Endodermal cell (in vitro differentiated cells): ENCODE data around the gene IGF2R. TPM values are rescaled to one million over a fixed set of nuclear protein-coding genes. Genes with fewer than 3 reads are reported as not detected.

Source experiments
- DNase-seq: peaks from one replicate; pipeline ENCODE4 v3.0.0-alpha.2; 2017
- H3K27ac ChIP-seq: 2 replicates; pipeline ENCODE4 v1.5.1; 2013; ENCODE audit warnings: mild to moderate bottlenecking, low read depth, low read length, moderate library complexity
- H3K27me3 ChIP-seq: 2 replicates; pipeline ENCODE4 v1.6.1; 2013; ENCODE audit warnings: mild to moderate bottlenecking, low read length, moderate library complexity; ENCODE audit not compliant: insufficient read depth, control insufficient read depth, poor library complexity, severe bottlenecking
- H3K36me3 ChIP-seq: 2 replicates; pipeline ENCODE4 v1.7.0; 2013; ENCODE audit warnings: mild to moderate bottlenecking, low read length, moderate library complexity; ENCODE audit not compliant: control insufficient read depth, insufficient read depth
- H3K4me1 ChIP-seq: one replicate; pipeline ENCODE4 v1.7.0; 2013; ENCODE audit warnings: low read length; ENCODE audit not compliant: control insufficient read depth, insufficient read depth
- H3K4me3 ChIP-seq: 2 replicates; pipeline ENCODE4 v1.5.1; 2013; ENCODE audit warnings: mild to moderate bottlenecking, low read length, moderate library complexity
- H3K9ac ChIP-seq: 2 replicates; pipeline ENCODE4 v1.6.1; 2013; ENCODE audit warnings: mild to moderate bottlenecking, low read length, moderate library complexity; ENCODE audit not compliant: poor library complexity, severe bottlenecking; ENCODE audit errors: extremely low read depth
- H3K9me3 ChIP-seq: 2 replicates; pipeline ENCODE4 v1.6.1; 2013; ENCODE audit warnings: mild to moderate bottlenecking, low read length, moderate library complexity; ENCODE audit not compliant: control insufficient read depth
- H3K27ac Mint-ChIP-seq: 2 replicates; pipeline ENCODE4 v1.8.0; 2020; ENCODE audit warnings: mixed read lengths
- H3K27me3 Mint-ChIP-seq: 2 replicates; pipeline ENCODE4 v1.8.0; 2021; ENCODE audit warnings: mild to moderate bottlenecking, mixed read lengths; ENCODE audit not compliant: insufficient read depth
- H3K36me3 Mint-ChIP-seq: 2 replicates; pipeline ENCODE4 v1.8.0; 2020; ENCODE audit warnings: low read depth, mixed read lengths
- H3K4me1 Mint-ChIP-seq: 2 replicates; pipeline ENCODE4 v1.8.0; 2020; ENCODE audit warnings: mixed read lengths
- H3K4me3 Mint-ChIP-seq: 2 replicates; pipeline ENCODE4 v1.8.0; 2020; ENCODE audit warnings: mild to moderate bottlenecking, moderate library complexity, mixed read lengths
- H3K9me3 Mint-ChIP-seq: 2 replicates; pipeline ENCODE4 v1.8.0; 2020; ENCODE audit warnings: mild to moderate bottlenecking, mixed read lengths
- CTCF ChIP-seq: fragments of 200-600 bp; sonication (generic); conservative IDR thresholded peaks from 2 replicates; pipeline ENCODE4 v1.5.0; 2021; ENCODE audit warnings: antibody characterized with exemption, mild to moderate bottlenecking
- WGBS, 2 experiments: methylation state at CpG; one replicate each; pipeline versions ENCODE4 v1.1.5 to v1.1.7; 2013; ENCODE audit warnings: missing lambda C conversion rate in 2 of 2, mixed read lengths in 1 of 2; ENCODE audit not compliant: insufficient coverage in 1 of 2, insufficient read length in 1 of 2; 5-methylcytosine and 5-hydroxymethylcytosine counted together
- total RNA-seq, 2 donors: library from RNA; stranded (reverse); fragmentation: NEBNext Ultra II Directional in 1 of 2; extraction: Animal tissue kit (Norgen Biotek cat#: 25700) in 1 of 2; gene quantifications; 2 replicates in 1 of 2; 3 replicates in 1 of 2; pipeline ENCODE4 v1.2.1, GENCODE V29; 2021

IGF2R gene
- total RNA-seq, 2 donors from 2014 or later: 103 to 130 TPM

DNA sequence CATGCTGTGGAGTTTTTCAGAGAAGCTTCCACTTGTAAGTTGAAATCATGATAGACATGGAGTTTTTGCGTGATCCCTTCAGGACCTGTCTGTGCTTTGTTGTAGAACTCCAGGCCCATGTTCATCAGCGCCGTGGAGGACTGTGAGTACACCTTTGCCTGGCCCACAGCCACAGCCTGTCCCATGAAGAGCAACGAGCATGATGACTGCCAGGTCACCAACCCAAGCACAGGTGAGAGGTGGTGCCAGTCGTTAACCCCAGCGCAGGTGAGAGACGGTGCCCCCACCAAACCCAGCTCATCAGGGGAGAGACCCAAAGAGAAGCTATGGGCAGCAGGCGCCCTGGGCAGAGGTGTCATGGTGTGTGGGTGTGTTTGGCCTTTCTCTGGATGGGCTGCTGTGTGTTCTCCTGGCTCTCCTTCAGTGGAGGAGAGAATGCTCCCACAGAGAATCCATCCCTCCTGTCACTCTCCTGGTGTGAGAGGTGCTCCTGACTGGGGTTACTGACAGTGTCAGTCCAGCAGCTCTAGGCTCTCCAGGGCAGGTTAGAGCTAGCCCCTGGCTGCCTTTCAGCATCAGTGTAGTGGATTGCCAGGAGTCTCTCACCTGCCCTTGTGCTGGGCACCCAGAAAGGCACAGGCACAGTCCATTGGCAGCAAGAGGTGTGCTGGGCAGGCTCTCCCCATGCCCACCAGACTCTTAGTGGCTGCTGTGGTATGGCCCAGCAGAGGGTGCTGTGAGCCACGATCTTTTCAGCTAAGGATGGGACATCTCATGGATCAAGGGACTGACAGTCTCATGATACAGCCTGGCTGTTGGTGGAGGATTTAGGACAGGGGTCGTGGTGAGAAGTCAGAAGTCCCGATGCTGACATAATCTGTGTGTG, 103.2 kb downstream of the IGF2R start:
- Histone ChIP-seq H3K27me3 (no peaks in the 10 kb centered on the region), H3K4me3 (no peak overlapping the region), H3K9me3 (no peaks in the 10 kb centered on the region), H3K9ac (no peak overlapping the region), H3K27ac (no peak overlapping the region), H3K4me1 (no peaks in the 10 kb centered on the region), H3K36me3 (peaks cover 89% of the 10 kb centered on the region)
- Mint-ChIP-seq H3K9me3 (no peaks in the 10 kb centered on the region), H3K4me3 (no peak overlapping the region), H3K4me1 (no peaks in the 10 kb centered on the region), H3K36me3 (peaks cover 80% of the 10 kb centered on the region), H3K27ac (no peak overlapping the region), H3K27me3 (no peaks in the 10 kb centered on the region)
- peak; percentile 72 for DNase-seq
- TF ChIP-seq CTCF: peak; percentile 70
- 95% methylated on average over 5 to 11 of the region's 11 CpGs for WGBS, 2 experiments

- H3K27ac ChIP-seq: no peak overlapping the region
- Mint-ChIP-seq H3K36me3 (peaks cover 81% of the 10 kb centered on the region), H3K9me3 (no peaks in the 10 kb centered on the region), H3K4me1 (no peaks in the 10 kb centered on the region), H3K27me3 (no peaks in the 10 kb centered on the region), H3K4me3 (no peak overlapping the region), H3K27ac (no peak overlapping the region)
- no peak for DNase-seq
- no peaks in the 10 kb centered on the region for H3K9me3 ChIP-seq
- no peak for TF ChIP-seq CTCF
- no peaks in the 10 kb centered on the region for H3K4me1 ChIP-seq
- H3K27me3 ChIP-seq: no peaks in the 10 kb centered on the region
- H3K9ac ChIP-seq: no peak overlapping the region
- H3K36me3 ChIP-seq: peaks cover 90% of the 10 kb centered on the region
- H3K4me3 ChIP-seq: no peak overlapping the region
- 89 to 95% methylated on average over 5 to 9 of the region's 9 CpGs for WGBS, 2 experiments
Measured at GRCh38 chr6:160073272-160073671, 104.4 kb downstream of the IGF2R start.

- DNase-seq: no peak
- Mint-ChIP-seq H3K4me3 (no peak overlapping the region), H3K36me3 (peaks cover 83% of the 10 kb centered on the region), H3K4me1 (no peaks in the 10 kb centered on the region), H3K27ac (no peak overlapping the region), H3K9me3 (peaks cover 10% of the 10 kb centered on the region), H3K27me3 (no peaks in the 10 kb centered on the region)
- Histone ChIP-seq H3K4me1 (no peaks in the 10 kb centered on the region), H3K4me3 (no peak overlapping the region), H3K9me3 (peaks cover 9% of the 10 kb centered on the region), H3K27me3 (no peaks in the 10 kb centered on the region), H3K9ac (no peak overlapping the region), H3K36me3 (peaks cover 91% of the 10 kb centered on the region), H3K27ac (no peak overlapping the region)
- WGBS, 2 experiments: 92 to 96% methylated on average over 4 to 5 of the region's 5 CpGs
- no peak for TF ChIP-seq CTCF
Measured at GRCh38 chr6:160076009-160076408, 107.1 kb downstream of the IGF2R start.
